Cerebellar cortex (tissue), 1 donor: Measurements from ENCODE around the gene CD302.
"Not testable (repeated sequence)": the region's sequence is repeated elsewhere in the genome, so short reads cannot be mapped to it uniquely, and the experiment has no call there.

ENCODE experiments used
- DNase-seq: peaks from one replicate; pipeline ENCODE4 v3.0.0-alpha.2; 2015; ENCODE audit warnings: low spot score

CD302 gene

DNA sequence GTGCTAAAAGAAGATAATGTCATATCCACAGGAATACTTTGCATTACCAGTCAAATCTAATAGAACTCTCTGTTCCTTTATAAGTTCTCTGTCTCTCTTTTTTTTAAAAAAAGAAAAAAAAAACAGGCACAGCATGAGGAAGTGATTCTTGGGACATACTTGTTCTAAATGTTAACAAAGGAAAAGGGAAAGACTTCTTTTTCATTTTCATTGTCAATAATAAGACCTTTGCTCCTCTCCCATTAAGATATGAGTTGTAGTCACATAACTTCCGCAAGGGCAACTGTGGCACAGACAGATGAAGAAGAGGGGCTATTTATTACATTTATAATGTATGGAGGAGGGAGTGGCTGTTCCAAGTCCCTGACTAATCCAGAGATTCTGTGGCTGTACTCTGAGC is 4.7 kb downstream of the CD302 start:
- no peak for DNase-seq

DNA sequence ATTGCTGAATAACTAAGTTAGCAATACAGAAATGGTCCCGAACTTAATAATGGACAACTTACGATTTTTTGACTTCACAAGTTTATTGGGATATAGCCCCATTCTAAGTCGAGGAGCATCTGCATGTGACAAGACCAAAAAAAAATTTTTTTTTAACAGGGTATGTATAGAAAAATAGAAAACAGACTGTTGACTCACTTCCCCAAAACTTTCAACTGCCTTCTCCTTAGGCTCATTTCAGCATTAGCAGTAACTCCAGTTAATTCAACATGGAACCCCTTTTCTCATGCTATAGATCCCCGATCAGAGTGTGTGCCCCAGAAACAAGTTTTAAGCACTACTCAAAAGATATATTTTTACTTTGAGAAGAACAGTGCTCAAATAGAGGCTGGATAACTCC is 5.4 kb downstream of the CD302 start:
- no peak for DNase-seq

DNA sequence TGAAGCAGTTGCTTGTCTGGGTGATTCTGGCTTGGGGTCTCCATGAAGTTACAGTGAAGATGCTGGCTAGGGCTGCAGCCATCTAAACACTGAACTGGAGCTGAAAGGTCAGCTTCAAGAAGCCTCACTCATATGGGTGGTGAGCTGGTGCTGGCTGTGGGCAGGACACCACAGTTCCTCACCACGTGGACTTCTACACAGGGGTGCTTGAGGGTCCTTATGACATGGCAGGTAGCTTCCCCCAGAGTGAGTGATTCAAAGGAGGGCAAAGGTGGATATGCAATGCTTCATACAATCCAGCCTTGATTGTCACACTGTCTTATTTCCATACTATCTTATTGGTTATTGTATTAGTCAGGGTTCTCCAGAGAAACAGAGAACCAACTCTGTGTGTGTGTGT is 6.0 kb downstream of the CD302 start:
- DNase-seq = no peak

DNA sequence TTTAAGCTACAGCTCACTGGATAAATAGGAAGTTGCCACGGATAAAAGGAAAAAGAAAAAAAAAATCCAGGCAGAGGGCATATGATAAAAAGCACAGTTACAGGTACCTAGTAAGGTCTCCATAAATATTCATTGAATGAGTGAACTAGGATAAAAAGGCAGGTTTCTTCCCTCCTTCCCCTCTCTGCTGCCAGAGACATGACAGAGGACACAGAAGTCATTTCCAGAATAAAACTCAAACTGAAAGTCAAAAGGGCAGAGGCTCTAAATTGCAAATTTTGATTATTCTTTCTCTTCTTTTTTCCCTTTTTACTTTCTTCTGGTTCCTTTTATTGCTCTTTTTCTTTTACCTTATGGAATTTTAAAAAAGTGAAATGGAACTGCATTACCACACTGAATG is 7.7 kb downstream of the CD302 start:
- DNase-seq = no peak

DNA sequence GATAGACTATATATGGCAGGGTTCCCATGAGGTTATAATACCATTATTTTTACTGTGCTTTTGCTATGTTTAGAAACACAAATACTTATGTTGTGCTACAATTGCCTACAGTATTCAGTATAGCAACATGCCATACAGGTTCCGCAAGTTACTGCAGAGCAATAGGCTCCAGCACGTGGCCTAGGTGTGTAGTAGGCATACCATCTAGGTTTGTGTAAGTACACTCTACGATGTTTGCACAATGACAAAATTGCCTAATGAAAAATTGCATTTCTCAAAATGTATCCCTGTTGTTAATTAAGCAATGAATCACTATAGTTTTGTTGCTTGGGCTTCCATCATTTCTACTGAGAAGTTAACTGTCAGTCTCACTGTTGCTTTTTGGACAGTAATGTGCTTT is 9.8 kb downstream of the CD302 start:
- DNase-seq = no peak

DNA sequence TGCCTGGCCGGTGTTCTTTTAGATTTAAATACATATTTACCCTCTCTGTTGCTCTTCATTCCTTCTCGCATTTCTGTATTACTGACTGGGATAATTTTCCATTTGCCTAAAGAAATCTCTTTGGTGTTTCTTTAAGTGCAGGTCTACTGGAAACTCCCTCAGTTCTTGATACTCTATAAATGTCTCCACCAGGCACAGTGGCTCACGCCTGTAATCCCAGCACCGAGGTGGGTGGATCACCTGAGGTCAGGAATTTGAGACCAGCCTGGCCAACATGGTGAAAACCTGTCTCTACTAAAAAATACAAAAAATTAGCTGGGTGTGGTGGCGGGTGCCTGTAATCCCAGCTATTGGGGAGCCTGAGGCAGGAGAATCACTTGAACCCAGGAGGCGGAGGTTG is 10.4 kb downstream of the CD302 start:
- not testable (repeated sequence) for DNase-seq

DNA sequence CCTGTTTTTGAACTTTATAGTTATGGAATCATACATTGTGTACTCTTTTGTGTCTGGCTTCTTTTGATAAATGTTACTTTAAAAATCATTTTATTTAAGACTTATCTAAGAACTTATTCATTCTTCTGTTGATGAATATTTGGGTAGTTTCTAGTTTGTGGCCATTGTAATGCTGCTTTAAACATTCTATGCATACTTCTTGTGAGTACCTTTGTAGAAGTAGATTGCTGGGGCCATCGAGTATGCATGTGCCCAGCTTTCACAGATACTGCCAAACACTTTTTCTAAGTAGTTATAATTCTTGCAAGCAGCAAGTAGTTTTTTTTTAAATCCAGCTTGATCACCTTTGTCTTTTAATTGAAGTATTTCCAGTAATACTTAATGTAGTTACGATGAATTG is 11.1 kb downstream of the CD302 start:
- no peak for DNase-seq

DNA sequence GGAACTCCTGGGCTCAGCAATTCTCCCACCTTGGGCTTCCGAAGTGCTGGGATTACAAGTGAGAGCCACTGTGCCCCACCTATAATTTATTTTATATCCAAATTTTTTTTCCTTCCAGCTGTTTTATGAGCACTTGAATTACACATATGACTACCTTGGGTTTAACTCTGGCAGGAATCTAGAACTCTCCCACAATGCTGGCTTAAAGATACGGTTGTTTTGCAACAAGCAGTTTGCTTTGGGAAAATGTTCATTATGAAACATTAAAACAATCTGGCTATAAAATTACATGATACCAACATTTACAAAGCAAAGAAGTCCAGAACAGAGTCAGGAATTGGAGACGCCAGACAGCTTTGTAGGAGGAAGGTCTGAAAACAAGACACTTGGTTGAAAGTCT is 12.8 kb downstream of the CD302 start:
- DNase-seq = no peak

DNA sequence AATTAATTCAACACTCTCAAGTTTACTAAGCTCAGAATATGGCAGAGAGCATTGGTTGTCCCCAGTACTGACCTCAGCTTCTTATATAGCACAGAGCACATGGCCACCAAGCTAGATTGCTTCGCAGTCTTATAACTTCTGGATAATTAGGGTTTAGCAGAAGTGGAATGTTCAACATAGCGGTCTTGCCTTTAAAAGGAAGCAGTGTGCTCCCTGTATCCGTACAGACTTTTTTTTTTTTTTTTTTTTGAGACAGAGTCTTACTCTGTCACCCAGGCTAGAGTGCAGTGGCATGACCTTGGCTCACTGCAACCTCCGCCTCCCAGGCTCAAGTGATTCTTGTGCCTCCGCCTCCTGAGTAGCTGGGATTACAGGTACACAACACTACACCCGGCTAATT is 13.3 kb downstream of the CD302 start:
- DNase-seq = not testable (repeated sequence)

DNA sequence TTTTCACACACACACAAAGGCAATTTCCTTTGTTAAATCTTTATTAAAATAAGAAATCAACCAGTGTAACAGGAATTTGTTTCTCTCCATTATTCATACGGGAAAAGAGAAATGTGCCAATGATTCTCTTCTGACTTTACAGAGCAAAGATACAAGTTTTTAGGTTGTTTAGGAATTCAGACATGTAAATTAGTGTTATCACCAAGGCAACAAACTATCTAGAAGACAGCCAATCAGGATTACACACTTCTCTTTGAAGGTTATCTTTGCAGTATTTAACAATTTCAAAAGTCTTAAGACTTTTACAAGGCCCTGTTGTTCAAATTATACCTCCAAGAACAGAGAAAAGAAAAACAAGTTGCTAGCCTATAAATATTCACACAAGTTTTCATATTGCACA is 14.5 kb downstream of the CD302 start:
- no peak for DNase-seq

DNA sequence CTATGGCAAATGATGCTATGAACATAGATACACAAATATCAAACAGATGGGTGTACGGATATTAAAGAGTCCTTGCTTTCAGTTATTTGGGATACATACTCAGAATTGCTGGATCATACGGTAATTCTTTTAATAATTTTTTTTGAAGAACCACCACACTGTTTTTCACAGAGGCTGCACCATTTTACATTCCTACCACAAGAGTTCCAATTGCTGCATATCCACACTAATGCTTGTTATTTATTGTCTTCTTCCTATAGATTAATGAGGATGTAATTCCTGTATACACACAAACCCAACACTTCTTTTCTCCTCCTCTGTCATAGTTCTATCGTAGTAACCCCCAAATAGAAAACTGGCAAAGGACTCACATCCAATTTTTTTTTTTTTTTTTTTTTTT is 21.7 kb downstream of the CD302 start:
- DNase-seq = no peak

DNA sequence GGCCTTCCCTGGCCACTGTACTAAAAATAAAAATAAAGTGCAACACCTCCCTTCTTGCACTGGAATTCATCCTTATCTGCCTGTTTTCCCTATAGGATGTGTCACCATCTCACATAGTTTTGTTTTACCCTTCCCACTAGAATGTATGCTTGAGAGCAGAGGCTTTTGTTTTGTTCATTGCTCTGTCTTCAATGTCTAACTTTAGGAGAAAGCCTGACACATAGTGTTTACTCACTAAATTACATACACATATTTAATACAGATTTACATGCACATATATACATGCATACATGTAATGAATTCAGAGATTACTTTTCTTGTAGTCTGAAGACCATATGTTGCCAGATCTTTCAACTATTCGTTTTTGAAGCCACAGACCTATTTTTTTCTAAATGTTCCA is 23.0 kb downstream of the CD302 start:
- peak; percentile 32 for DNase-seq

DNA sequence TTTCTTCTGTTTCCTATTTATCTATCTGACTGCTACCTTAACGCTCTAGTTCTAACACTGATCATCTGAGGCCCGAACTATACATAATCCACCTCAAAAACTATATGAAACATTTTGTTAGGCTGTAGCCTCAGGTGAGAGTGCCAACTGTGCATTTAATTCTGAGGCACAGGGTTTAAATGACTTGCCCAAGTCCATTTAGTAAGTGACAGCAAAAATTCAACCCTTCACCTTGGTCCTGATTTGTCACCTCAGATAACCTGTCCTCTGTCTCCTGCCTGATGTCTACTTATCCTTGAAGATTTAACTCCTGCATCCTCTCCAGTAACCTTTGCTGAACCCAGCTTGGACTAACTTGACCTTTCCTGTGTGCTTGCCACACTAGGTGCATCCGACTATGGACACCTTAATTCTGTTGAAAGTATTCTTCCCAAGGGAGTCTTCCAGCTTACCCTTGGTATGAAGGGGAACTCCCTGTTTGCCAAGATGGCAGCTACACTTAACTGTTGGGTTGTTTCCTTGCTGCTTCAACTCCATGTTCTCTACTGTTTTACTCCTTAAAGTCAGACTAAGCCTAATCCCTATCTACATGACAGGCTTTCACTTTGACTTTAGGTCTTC is 23.5 kb downstream of the CD302 start:
- DNase-seq = no peak

DNA sequence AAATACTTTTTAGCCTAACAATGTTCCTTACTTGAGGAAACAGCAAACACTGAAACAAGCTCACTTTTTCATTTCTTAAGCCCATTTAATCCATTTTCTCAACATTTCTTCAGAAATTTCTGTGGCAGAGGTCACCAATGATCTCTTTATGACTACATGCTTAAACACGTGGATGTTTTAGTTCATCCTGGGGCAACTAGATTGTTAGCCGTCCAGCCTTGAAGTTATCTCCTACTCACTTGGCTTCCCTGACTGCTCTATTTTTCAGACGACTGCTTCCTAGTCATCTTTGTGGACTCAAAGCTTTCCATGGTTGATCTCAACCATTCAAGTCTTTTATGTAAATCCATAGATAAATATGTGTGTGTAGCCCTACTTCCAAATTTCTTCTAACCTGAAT is 24.1 kb downstream of the CD302 start:
- no peak for DNase-seq

DNA sequence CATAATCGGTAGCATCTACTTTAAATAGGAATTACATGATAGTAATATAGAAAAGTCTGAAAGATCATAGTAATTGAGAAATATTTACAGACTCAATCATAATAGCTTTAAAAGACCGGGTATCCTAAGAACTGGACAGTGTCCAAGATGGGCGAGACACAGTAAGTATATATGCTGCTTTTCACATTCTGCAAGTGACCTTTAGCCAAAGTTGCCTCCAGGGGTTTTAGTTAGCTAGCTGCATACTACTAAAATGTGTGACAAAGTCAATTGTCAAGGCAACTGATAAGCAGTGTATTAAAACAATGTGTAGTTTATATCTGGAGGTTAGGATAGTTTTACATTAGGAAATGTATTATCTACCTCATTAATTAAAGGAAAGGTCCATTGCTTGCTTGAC is 24.6 kb downstream of the CD302 start:
- no peak for DNase-seq

DNA sequence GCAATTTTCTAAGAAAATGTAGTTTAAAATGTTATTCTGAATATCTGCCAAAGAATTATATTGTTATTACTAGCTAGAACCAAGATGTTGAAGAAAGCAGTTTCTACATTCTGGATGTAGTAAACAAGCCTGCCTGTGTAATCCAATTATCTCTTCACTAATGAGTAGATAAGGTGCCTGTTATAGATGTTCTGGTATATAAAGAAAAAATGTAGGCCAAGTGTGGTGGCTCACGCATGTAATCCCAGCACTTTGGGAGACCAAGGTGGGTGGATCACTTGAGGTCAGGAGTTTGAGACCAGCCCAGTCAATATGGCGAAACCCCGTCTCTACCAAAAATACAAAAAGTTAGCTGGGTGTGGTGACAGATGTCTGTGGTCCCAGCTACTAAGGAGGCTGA is 28.9 kb downstream of the CD302 start:
- no peak for DNase-seq

DNA sequence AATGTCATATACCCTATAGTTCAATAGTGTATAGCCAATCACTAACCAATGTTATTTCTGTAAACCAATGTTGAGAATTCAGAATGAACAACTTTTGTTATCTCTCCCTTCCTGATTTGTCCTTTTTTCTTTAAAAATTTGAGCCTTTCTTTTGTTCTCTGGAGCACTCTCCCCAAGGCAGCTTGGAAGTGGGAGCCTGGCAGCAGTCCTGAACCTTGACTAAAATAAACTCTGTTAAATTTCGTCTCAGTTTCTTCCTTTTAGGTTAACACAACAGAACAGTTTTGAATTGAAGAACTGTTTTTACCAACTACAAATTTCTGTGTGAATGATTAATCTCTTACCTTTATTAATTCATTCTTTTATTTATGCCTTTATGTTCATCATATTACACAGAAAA is 35.9 kb downstream of the CD302 start:
- DNase-seq = no peak

DNA sequence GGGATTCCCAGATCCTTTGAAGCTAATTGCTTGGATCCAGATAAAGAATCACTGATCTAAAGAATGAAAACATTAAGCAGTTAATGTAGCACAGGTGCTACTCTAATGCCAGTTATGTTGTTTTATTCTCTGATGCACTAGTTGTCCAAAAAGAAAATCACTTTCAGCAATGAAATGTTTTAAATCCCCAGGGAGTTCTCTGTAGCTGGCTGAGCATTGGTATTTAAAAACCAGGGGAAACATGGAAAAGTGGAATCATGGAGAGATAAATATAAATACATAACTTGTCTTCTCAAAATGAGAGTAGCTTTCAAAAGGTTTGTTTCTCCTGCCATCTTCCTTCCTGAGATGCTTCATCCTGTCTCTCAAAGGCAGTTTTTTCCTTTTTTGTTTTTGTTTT is 37.7 kb downstream of the CD302 start:
- DNase-seq = no peak

DNA sequence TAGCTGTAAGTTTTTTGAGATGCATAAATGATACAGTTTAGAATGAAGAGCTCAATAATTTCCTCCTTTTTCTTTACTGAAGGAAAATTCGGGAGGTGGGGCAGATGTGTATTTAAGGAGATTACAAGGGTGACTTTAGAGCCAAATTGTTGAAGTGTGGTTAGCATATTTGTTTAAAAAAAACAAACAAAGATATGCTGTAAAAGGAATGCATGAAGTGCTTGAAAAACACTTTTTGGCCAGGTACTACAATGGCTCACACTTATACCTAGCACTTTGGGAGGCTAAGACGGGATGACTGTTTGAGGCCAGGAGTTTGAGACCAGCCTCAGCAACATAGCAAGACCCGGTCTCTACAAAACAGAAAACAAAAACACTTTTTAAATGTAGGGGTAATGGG is 38.4 kb downstream of the CD302 start:
- no peak for DNase-seq

DNA sequence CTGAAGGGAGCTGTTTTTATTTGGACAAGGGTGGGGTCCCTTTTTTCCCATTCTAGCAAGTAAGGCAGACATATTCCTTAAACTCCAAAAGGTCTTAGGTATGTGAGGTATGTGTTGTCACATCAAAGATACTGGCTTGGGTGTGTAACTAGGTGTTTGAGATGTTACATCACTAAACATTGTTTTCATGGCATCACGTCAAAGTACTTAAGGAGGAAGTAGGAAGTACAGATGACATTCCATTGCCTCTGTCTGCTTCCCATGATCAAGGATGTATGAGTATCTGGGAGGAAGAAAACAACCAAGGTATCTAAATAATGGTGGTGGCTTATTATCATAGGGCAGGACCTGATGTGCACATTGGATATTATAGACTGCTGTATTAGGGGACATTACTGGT is 39.3 kb downstream of the CD302 start:
- DNase-seq = no peak

DNA sequence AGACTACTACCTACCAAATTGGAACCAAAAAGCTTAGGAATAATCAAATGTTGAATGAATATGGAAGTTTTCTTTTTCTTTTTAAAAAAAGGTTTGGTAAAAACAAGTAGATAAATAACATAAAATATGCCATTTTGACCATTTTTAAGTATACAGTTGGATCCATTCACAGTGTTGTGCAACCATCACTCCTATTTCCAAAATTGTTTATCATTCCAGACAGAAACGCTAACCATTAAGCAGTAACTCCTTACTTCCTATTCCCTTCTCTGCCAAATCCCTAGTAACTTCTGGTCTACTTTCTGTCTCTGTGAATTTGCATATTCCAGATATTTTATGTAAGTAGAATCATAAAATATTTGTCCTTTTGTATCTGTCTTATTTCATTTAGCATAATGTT is 39.8 kb downstream of the CD302 start:
- DNase-seq = no peak

DNA sequence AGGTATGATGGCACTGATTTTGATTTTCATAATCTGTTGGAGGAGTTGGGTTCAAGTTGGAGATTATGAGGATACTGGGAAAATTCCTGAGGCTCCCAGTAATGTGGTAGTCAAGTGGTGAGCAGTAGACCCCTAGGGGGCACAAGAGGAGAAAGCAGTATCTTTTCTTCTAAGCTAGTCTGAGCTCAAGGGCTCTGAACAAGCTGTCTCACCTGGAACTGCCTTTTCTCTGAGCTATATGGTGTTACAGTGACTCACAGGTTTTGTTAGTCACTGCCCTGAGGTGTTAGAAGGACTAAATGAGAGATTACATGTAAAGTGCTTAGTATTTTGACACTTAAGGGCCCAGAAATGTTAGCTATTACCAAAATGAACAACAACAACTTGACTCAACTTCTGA is 42.2 kb downstream of the CD302 start:
- peak; percentile 21 for DNase-seq

DNA sequence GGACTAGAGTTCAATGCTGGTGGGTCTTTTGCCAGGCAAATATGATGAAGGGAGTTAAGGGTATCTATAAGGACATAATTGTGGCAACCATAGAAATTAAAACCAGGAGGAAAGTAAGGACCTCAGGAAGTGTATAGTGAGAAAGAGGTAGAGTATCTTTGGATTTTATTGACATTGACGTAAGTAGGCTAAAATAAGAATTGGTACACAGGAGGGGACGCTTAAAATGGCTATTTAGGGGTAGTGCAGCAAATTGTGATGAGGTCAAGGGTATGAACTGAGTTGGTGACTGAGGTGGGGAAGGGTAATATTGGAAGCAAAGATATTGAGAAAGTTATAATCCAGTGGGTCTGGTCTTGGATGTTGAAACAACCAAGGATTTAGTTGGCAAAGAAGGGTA is 43.0 kb downstream of the CD302 start:
- DNase-seq = no peak

DNA sequence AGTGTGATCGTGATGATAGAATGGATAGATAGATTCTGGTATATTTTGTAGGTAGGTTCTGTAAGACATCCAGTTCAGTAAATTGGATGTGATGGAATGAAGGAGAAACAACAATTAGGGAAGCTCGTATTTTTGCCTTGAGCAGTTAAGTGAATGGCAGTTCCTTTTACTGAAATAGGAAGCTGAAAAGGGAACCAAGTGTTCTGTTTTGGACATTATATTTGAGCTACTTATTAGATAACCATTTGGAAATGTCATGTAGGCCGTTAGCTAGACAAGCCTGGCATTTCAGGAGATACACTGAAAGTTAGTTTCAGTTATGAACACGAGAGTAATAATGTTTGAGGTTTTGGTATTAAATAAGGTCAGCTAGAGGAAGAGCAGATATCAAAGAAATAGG is 44.2 kb downstream of the CD302 start:
- DNase-seq = no peak

DNA sequence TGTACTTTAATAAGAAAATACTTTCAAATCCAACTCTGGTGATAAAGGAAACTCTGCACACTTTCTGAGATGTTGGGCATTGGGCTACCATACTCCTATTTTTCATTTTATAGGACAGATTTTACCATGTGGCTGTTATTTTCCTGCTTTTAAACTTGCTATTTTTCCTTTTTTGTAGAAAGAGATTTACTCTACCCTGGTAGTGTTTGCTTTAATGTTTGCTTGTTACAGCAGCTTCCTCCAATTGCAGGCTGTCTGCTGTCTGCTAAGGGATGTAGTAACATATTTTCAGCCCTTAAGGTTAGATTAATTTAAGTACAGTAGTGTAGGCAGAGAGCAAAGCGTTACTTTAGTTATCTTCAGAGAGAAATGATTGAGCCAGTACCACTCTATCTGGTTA is 47.1 kb downstream of the CD302 start:
- DNase-seq = no peak
